SK-N-SH (cell line): ENCODE results near the gene PUDP. TPM values are rescaled to one million over a fixed set of nuclear protein-coding genes. Genes with fewer than 3 reads are reported as not detected.

Source experiments
- CTCF ChIA-PET: fragments of 300-600, 350-600 bp; formaldehyde crosslinking; extraction: SDS; loops from one replicate; lab custom pipeline; 2021; lab: Yijun Ruan, JAX
- POLR2A ChIA-PET: fragments of 350-600 bp; sonication (Branson Sonifier 250); formaldehyde crosslinking; extraction: SDS; loops from one replicate; lab custom pipeline; 2020; ENCODE audit warnings: antibody characterized with exemption, inconsistent platforms; lab: Yijun Ruan, JAX
- DNase-seq: peaks from one replicate; pipeline ENCODE4 v3.0.0; 2012
- H2AFZ ChIP-seq: fragments of 200-600 bp; sonication (generic); 2 replicates; pipeline ENCODE4 v1.8.1; 2016; ENCODE audit warnings: antibody characterized with exemption, mild to moderate bottlenecking, low read depth
- H3F3A ChIP-seq: fragments of 200-600 bp; sonication (generic); replicated peaks from 2 replicates; pipeline ENCODE3; 2016; ENCODE audit warnings: antibody characterized with exemption, mild to moderate bottlenecking; ENCODE audit not compliant: insufficient read depth
- H3K27ac ChIP-seq, 2 experiments: fragments of 200-500 bp in 1 of 2; fragments of 200-600 bp in 1 of 2; sonication (Bioruptor generic) in 1 of 2; sonication (generic), shearing (Covaris generic) in 1 of 2; 2 replicates each; pipeline versions ENCODE4 v1.5.1 to v1.6.1; 2014 to 2016; ENCODE audit warnings: low read depth in 2 of 2, inconsistent platforms in 1 of 2, low read length in 1 of 2, mild to moderate bottlenecking in 1 of 2, mixed read lengths in 1 of 2
- H3K27me3 ChIP-seq: fragments of 200-600 bp; sonication (generic), shearing (Covaris generic); 2 replicates; pipeline ENCODE4 v1.6.1; 2016; ENCODE audit warnings: mixed run types; ENCODE audit not compliant: insufficient read depth
- H3K36me3 ChIP-seq, 2 experiments: fragments of 200-500 bp in 1 of 2; fragments of 200-600 bp in 1 of 2; sonication (Bioruptor generic) in 1 of 2; sonication (generic) in 1 of 2; replicated peaks in 1 of 2; 2 replicates each; pipeline versions ENCODE3 to v1.5.1; 2014 to 2016; ENCODE audit warnings: low read length in 1 of 2, mild to moderate bottlenecking in 1 of 2; ENCODE audit not compliant: insufficient read depth in 2 of 2, control insufficient read depth in 1 of 2
- H3K4me1 ChIP-seq, 2 experiments: fragments of 200-500 bp in 1 of 2; fragments of 200-600 bp in 1 of 2; sonication (Bioruptor generic) in 1 of 2; sonication (generic), shearing (Covaris generic) in 1 of 2; 2 replicates each; pipeline versions ENCODE4 v1.5.1 to v1.6.1; 2014 to 2016; ENCODE audit warnings: low read depth in 1 of 2, low read length in 1 of 2, mixed run types in 1 of 2; ENCODE audit not compliant: insufficient read depth in 2 of 2, control insufficient read depth in 1 of 2
- H3K4me2 ChIP-seq: fragments of 200-600 bp; sonication (generic), shearing (Covaris generic); 2 replicates; pipeline ENCODE4 v1.6.1; 2017; ENCODE audit warnings: mixed run types
- H3K4me3 ChIP-seq, 2 experiments: fragments of 200-500 bp in 1 of 2; fragments of 200-600 bp in 1 of 2; sonication (Bioruptor generic) in 1 of 2; sonication (generic), shearing (Covaris generic) in 1 of 2; 2 replicates each; pipeline versions ENCODE4 v1.5.1 to v1.8.1; 2014 to 2016; ENCODE audit warnings: low read depth in 2 of 2, inconsistent platforms in 1 of 2, low read length in 1 of 2, mild to moderate bottlenecking in 1 of 2, mixed read lengths in 1 of 2, moderate library complexity in 1 of 2
- H3K79me2 ChIP-seq: fragments of 200-600 bp; sonication (generic); 2 replicates; pipeline ENCODE4 v1.8.1; 2017; ENCODE audit warnings: mild to moderate bottlenecking; ENCODE audit not compliant: insufficient read depth
- H3K9ac ChIP-seq: fragments of 200-600 bp; sonication (generic); 2 replicates; pipeline ENCODE4 v1.6.1; 2017; ENCODE audit warnings: mixed run types
- H3K9me2 ChIP-seq: fragments of 200-600 bp; sonication (generic); 2 replicates; pipeline ENCODE4 v1.6.1; 2017; ENCODE audit warnings: mixed run types
- H3K9me3 ChIP-seq: fragments of 200-600 bp; sonication (generic); 2 replicates; pipeline ENCODE4 v1.6.1; 2017; ENCODE audit warnings: mixed run types, mild to moderate bottlenecking, moderate library complexity
- H4K20me1 ChIP-seq: fragments of 200-600 bp; sonication (generic); 2 replicates; pipeline ENCODE4 v1.6.1; 2017; ENCODE audit warnings: mild to moderate bottlenecking, mixed run types; ENCODE audit not compliant: insufficient read depth
- CHD2 ChIP-seq: fragments of 150-350 bp; IDR thresholded peaks from 2 replicates; pipeline ENCODE4 v1.6.1; 2018; ENCODE audit warnings: low read length; ENCODE audit not compliant: partially characterized antibody
- ELF1 ChIP-seq: IDR thresholded peaks from 2 replicates; pipeline ENCODE4 v1.4.0; 2012
- EP300 ChIP-seq, 2 experiments: IDR thresholded peaks; 2 replicates each; pipeline versions ENCODE4 v1.4.0 to v1.6.1; 2012; ENCODE audit warnings: borderline replicate concordance in 1 of 2, low read depth in 1 of 2, low read length in 1 of 2
- EZH2phosphoT487 ChIP-seq: fragments of 200-600 bp; sonication (generic); IDR thresholded peaks from 2 replicates; pipeline ENCODE4 v1.6.1; 2017; ENCODE audit warnings: low read depth, mixed run types, mild to moderate bottlenecking, antibody characterized with exemption, moderate library complexity, borderline replicate concordance
- FOSL2 ChIP-seq: IDR thresholded peaks from 2 replicates; pipeline ENCODE4 v1.4.0; 2012; ENCODE audit warnings: low read depth, mild to moderate bottlenecking, moderate library complexity, borderline replicate concordance
- FOXM1 ChIP-seq: IDR thresholded peaks from 2 replicates; pipeline ENCODE4 v1.4.0; 2012; ENCODE audit warnings: low read depth, mild to moderate bottlenecking
- GABPA ChIP-seq: IDR thresholded peaks from 2 replicates; pipeline ENCODE4 v1.4.0; 2012; ENCODE audit warnings: low read depth, mild to moderate bottlenecking
- GATA2 ChIP-seq: sonication (generic); formaldehyde crosslinking; IDR thresholded peaks from 2 replicates; pipeline ENCODE4 v1.5.0; 2020; ENCODE audit warnings: mild to moderate bottlenecking, missing genetic modification reagents
- JUND ChIP-seq: IDR thresholded peaks from 2 replicates; pipeline ENCODE4 v1.4.0; 2012
- MXI1 ChIP-seq: IDR thresholded peaks from 2 replicates; pipeline ENCODE4 v1.6.1; 2012; ENCODE audit warnings: mild to moderate bottlenecking, low read depth, low read length, improper control_type of control experiment
- NFIC ChIP-seq: IDR thresholded peaks from 2 replicates; pipeline ENCODE4 v1.4.0; 2012; ENCODE audit warnings: borderline replicate concordance
- NRF1 ChIP-seq: IDR thresholded peaks from 2 replicates; pipeline ENCODE4 v1.6.1; 2012; ENCODE audit warnings: low read depth, mild to moderate bottlenecking, low read length
- POLR2AphosphoS5 ChIP-seq: IDR thresholded peaks from 2 replicates; pipeline ENCODE4 v1.6.1; 2012; ENCODE audit warnings: low read depth, low read length
- RAD21 ChIP-seq: IDR thresholded peaks from 2 replicates; pipeline ENCODE4 v1.6.1; 2012; ENCODE audit warnings: mild to moderate bottlenecking, low read length
- RFX5 ChIP-seq: IDR thresholded peaks from 2 replicates; pipeline ENCODE4 v1.6.1; 2012; ENCODE audit warnings: mild to moderate bottlenecking, improper control_type of control experiment, low read length
- SIN3A ChIP-seq: IDR thresholded peaks from 2 replicates; pipeline ENCODE4 v1.6.1; 2012; ENCODE audit warnings: low read depth, mild to moderate bottlenecking, low read length, moderate library complexity, borderline replicate concordance
- TAF1 ChIP-seq: IDR thresholded peaks from 2 replicates; pipeline ENCODE4 v1.6.1; 2012; ENCODE audit warnings: low read depth, mild to moderate bottlenecking, low read length, moderate library complexity, borderline replicate concordance
- TCF12 ChIP-seq: IDR thresholded peaks from 2 replicates; pipeline ENCODE4 v1.4.0; 2012
- TEAD4 ChIP-seq: IDR thresholded peaks from 2 replicates; pipeline ENCODE4 v1.4.0; 2012; ENCODE audit warnings: mild to moderate bottlenecking, borderline replicate concordance; ENCODE audit not compliant: insufficient read depth
- YY1 ChIP-seq: IDR thresholded peaks from 2 replicates; pipeline ENCODE4 v1.4.0; 2012; ENCODE audit warnings: low read depth, mild to moderate bottlenecking
- WGBS: methylation state at CpG from one replicate; pipeline ENCODE4 v1.1.6; 2017; ENCODE audit warnings: low lambda C conversion rate; 5-methylcytosine and 5-hydroxymethylcytosine counted together
- polyA plus RNA-seq, 3 experiments: library from polyadenylated mRNA; depleted of rRNA; stranded (reverse); fragments of >200 nt; gene quantifications; 2 replicates each; pipeline ENCODE4 v1.2.3, GENCODE V29; 2012
- TF ChIP-seq, protein P1 (sequence below): fragments of 150-350 bp; IDR thresholded peaks from 2 replicates; pipeline ENCODE4 v1.6.1; 2016; ENCODE audit warnings: mild to moderate bottlenecking, low read depth, low read length
- TF ChIP-seq, protein P2 (sequence below): fragments of 150-350 bp; IDR thresholded peaks from 2 replicates; pipeline ENCODE4 v1.6.1; 2017; ENCODE audit warnings: antibody characterized with exemption, low read length, low read depth, borderline replicate concordance
- TF ChIP-seq, protein P3 (sequence below): IDR thresholded peaks from 2 replicates; pipeline ENCODE4 v1.4.0; 2012; ENCODE audit warnings: low read depth, borderline replicate concordance

PUDP gene
- polyA plus RNA-seq, 1 of the 3 experiments (the other 2 are of a cell fraction) = 23.0 TPM

DNA sequence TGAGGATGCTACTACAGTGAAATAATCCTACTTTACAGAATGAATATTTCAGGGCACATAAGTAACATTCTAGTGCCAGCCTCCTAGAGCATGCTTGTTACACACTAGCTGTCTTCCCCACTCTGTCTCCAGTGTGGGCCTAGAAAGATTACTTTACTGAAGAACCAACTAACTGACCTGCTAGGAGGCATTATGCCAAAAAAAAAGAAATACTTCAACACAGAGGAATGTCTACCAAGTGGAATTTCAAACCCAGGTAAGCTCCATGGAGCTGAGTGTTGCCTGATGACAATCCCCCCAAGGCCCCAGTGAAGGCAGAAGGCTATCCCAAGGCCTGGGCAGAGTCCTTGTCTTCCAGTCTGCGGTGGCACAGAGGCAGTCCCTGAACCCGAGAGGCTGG, 41.3 kb downstream of the PUDP start:
- Histone ChIP-seq H3K79me2 (peaks cover 8% of the 10 kb centered on the region; the same call in 1 of the 2 replicates), H3K4me1 (peaks cover 0 to 7% of the 10 kb centered on the region in 2 experiments; a peak in 2 of 4 replicates), H4K20me1 (no peaks in the 10 kb centered on the region), H3K36me3 (peaks cover 15 to 29% of the 10 kb centered on the region in 2 experiments), H3K9me2 (no peaks in the 10 kb centered on the region), H3K9me3 (no peaks in the 10 kb centered on the region), H3K27me3 (no peaks in the 10 kb centered on the region), H3K4me2 (no peak overlapping the region), H2AFZ (no peak overlapping the region), H3F3A (no peaks in the 10 kb centered on the region), H3K27ac (no peak overlapping the region), H3K9ac (no peak overlapping the region), H3K4me3 (no peak overlapping the region)
- WGBS = 100% methylated on average over 2 of the region's 2 CpGs
- no peak for DNase-seq
- ChIA-PET CTCF (no interaction called here), POLR2A (no interaction called here)
- TF ChIP-seq MXI1 (no peak), TEAD4 (no peak), FOSL2 (no peak), NRF1 (no peak), TAF1 (no peak), POLR2AphosphoS5 (no peak), EZH2phosphoT487 (no peak), RAD21 (no peak), FOXM1 (no peak), CHD2 (no peak), RFX5 (no peak), TCF12 (no peak)
- TF ChIP-seq, protein P1, sequence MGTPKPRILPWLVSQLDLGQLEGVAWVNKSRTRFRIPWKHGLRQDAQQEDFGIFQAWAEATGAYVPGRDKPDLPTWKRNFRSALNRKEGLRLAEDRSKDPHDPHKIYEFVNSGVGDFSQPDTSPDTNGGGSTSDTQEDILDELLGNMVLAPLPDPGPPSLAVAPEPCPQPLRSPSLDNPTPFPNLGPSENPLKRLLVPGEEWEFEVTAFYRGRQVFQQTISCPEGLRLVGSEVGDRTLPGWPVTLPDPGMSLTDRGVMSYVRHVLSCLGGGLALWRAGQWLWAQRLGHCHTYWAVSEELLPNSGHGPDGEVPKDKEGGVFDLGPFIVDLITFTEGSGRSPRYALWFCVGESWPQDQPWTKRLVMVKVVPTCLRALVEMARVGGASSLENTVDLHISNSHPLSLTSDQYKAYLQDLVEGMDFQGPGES = no peak
- TF ChIP-seq, protein P2, sequence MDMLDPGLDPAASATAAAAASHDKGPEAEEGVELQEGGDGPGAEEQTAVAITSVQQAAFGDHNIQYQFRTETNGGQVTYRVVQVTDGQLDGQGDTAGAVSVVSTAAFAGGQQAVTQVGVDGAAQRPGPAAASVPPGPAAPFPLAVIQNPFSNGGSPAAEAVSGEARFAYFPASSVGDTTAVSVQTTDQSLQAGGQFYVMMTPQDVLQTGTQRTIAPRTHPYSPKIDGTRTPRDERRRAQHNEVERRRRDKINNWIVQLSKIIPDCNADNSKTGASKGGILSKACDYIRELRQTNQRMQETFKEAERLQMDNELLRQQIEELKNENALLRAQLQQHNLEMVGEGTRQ = no peak

DNA sequence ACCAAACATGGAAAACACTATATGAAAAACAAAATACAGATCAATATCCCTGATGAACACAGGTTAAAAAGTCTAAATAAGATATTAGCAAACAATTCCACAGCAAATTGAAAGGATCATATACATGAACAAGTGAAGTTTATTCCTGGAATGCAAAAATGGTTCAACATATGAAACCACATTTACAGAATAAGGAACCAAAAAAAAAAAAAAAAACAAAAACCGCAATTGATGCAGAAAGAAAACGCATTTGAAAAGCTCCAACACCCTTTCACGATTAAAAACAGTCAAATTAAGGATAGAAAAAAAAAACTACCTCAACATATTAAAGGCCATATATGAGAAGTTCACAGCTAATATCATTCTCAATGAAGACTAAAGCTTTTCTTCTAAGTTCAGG, 45.8 kb downstream of the PUDP start:
- H3K36me3 ChIP-seq = peaks cover 15 to 32% of the 10 kb centered on the region in 2 experiments
- H3K4me3 ChIP-seq = no peak overlapping the region
- ChIA-PET POLR2A (no interaction called here), CTCF (no interaction called here)
- H3K4me1 ChIP-seq = peaks cover 0 to 4% of the 10 kb centered on the region in 2 experiments; a peak in 1 of 4 replicates
- no peaks in the 10 kb centered on the region for H3K9me3 ChIP-seq
- no peak overlapping the region for H3K9ac ChIP-seq
- DNase-seq = no peak
- H3K27ac ChIP-seq = no peak overlapping the region
- H3K27me3 ChIP-seq = no peaks in the 10 kb centered on the region
- no peaks in the 10 kb centered on the region for H4K20me1 ChIP-seq
- no peaks in the 10 kb centered on the region for H3F3A ChIP-seq
- no peak overlapping the region for H2AFZ ChIP-seq
- WGBS = 96% methylated on average over 3 of the region's 3 CpGs
- no peaks in the 10 kb centered on the region for H3K9me2 ChIP-seq
- H3K4me2 ChIP-seq = no peak overlapping the region
- TF ChIP-seq GATA2 (CRISPR knock-in tag) = no peak
- no peak for TF ChIP-seq NRF1
- TF ChIP-seq YY1 = no peak
- no peak for TF ChIP-seq SIN3A
- no peak for TF ChIP-seq EP300 (IDR thresholded peaks at IDR 0.05; ENCODE audit: borderline replicate concordance in 1 of 2, low read depth in 1 of 2, low read length in 1 of 2)
- TF ChIP-seq, protein P2 = no peak
- no peak for TF ChIP-seq RAD21
- TF ChIP-seq GABPA = no peak
- TF ChIP-seq, protein P3, sequence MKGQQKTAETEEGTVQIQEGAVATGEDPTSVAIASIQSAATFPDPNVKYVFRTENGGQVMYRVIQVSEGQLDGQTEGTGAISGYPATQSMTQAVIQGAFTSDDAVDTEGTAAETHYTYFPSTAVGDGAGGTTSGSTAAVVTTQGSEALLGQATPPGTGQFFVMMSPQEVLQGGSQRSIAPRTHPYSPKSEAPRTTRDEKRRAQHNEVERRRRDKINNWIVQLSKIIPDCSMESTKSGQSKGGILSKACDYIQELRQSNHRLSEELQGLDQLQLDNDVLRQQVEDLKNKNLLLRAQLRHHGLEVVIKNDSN = no peak
- TF ChIP-seq TAF1 = no peak
- no peak for TF ChIP-seq NFIC
- no peak for TF ChIP-seq FOXM1
- no peak for TF ChIP-seq RFX5
- TF ChIP-seq, protein P1 = no peak
- TF ChIP-seq JUND = no peak
- TF ChIP-seq ELF1 = no peak
- no peak for TF ChIP-seq POLR2AphosphoS5
- H3K79me2 ChIP-seq = peaks cover 22% of the 10 kb centered on the region; the same call in 1 of the 2 replicates
